HepG2 (cell line): ENCODE measurements around the gene FAM20A. TPM values are rescaled to one million over a fixed set of nuclear protein-coding genes. Genes with fewer than 3 reads are reported as not detected.

Experiments
- ATAC-seq: fragments of 200-7000 bp; cut with Tn5 transposase; 3 replicates; pipeline ENCODE4 v1.9.1; 2020; ENCODE audit warnings: mild to moderate bottlenecking, moderate library complexity
- BruUV-seq: library from RNA; stranded (reverse); fragments of 400-500 nt; replicated peaks from 2 replicates; lab custom pipeline; 2021; lab: Mats Ljungman, UMichigan
- CTCF ChIA-PET: fragments of 300-600 bp; formaldehyde crosslinking; extraction: SDS; loops from one replicate; lab custom pipeline; 2021; ENCODE audit warnings: low total read pairs, inconsistent platforms, low intra/inter-chr PET ratio; lab: Yijun Ruan, JAX
- POLR2A ChIA-PET: fragments of 350-600 bp; sonication (Branson Sonifier 250); formaldehyde crosslinking; loops from one replicate; lab custom pipeline; 2020; ENCODE audit warnings: antibody characterized with exemption, inconsistent platforms; lab: Yijun Ruan, JAX
- DNase-seq: peaks from one replicate; pipeline ENCODE4 v3.0.0-alpha.2; 2015; ENCODE audit warnings: low spot score
- FAIRE-seq: peaks from 3 replicates; lab custom pipeline; 2011; peaks lifted over from hg19 to GRCh38; lab: Jason Lieb, UNC
- H2AFZ ChIP-seq: one replicate; pipeline ENCODE4 v1.6.1; 2011; ENCODE audit warnings: low read length, inconsistent platforms
- H3K27ac ChIP-seq: fragments of 300-600 bp; 3 replicates; pipeline ENCODE4 v1.8.0; 2011; ENCODE audit warnings: mixed run types, mild to moderate bottlenecking, mixed read lengths, low read length, inconsistent platforms; ENCODE audit not compliant: insufficient read depth; ENCODE audit errors: extremely low read length
- H3K27me3 ChIP-seq, 2 experiments: fragments of 200-600 bp in 1 of 2; 2 replicates in 1 of 2; 3 replicates in 1 of 2; pipeline versions ENCODE4 v1.6.0 to v1.8.0; 2011; ENCODE audit warnings: low read length in 2 of 2, mild to moderate bottlenecking in 2 of 2, moderate library complexity in 2 of 2, inconsistent platforms in 1 of 2; ENCODE audit not compliant: insufficient read depth in 2 of 2, control insufficient read depth in 1 of 2
- H3K36me3 ChIP-seq, 2 experiments: fragments of 200-600 bp in 1 of 2; replicated peaks in 1 of 2; 2 replicates in 1 of 2; 3 replicates in 1 of 2; pipeline versions ENCODE4 v1.5.1 to v1.8.0; 2011; ENCODE audit warnings: low read length in 2 of 2, inconsistent platforms in 1 of 2; ENCODE audit not compliant: insufficient read depth in 2 of 2, control insufficient read depth in 1 of 2
- H3K4me1 ChIP-seq: 2 replicates; pipeline ENCODE4 v1.5.1; 2012; ENCODE audit warnings: low read length, inconsistent platforms; ENCODE audit not compliant: insufficient read depth
- H3K4me2 ChIP-seq: 2 replicates; pipeline ENCODE4 v1.6.0; 2011; ENCODE audit warnings: low read depth, low read length, inconsistent platforms
- H3K4me3 ChIP-seq, 3 experiments: fragments of 200-600 bp in 1 of 3; sonication (generic), shearing (Covaris generic) in 1 of 3; replicated peaks in 1 of 3; 2 replicates each; pipeline ENCODE4 v1.5.1; 2011 to 2016; ENCODE audit warnings: low read length in 3 of 3, inconsistent platforms in 2 of 3, low read depth in 2 of 3, mild to moderate bottlenecking in 2 of 3, control low read depth in 1 of 3, mixed read lengths in 1 of 3; ENCODE audit not compliant: insufficient read depth in 1 of 3
- H3K79me2 ChIP-seq: one replicate; pipeline ENCODE4 v1.6.1; 2011; ENCODE audit warnings: low read length, inconsistent platforms; ENCODE audit not compliant: insufficient read depth
- H3K9ac ChIP-seq: 2 replicates; pipeline ENCODE4 v1.6.0; 2011; ENCODE audit warnings: mild to moderate bottlenecking, low read depth, low read length, inconsistent platforms; ENCODE audit not compliant: insufficient read depth
- H3K9me3 ChIP-seq: 2 replicates; pipeline ENCODE4 v1.5.1; 2012; ENCODE audit warnings: mild to moderate bottlenecking, low read length
- H4K20me1 ChIP-seq: 2 replicates; pipeline ENCODE4 v1.6.0; 2011; ENCODE audit warnings: inconsistent platforms, mild to moderate bottlenecking, low read length, moderate library complexity; ENCODE audit not compliant: insufficient read depth
- KDM2A ChIP-seq: sonication (generic); formaldehyde crosslinking; IDR thresholded peaks from 2 replicates; pipeline ENCODE4 v1.4.0; 2020; ENCODE audit warnings: low read depth, missing genetic modification reagents, borderline replicate concordance
- MAF1 ChIP-seq: sonication (generic); formaldehyde crosslinking; IDR thresholded peaks from 2 replicates; pipeline ENCODE4 v1.5.0; 2020; ENCODE audit warnings: missing genetic modification reagents, borderline replicate concordance
- PREB ChIP-seq: sonication (generic); formaldehyde crosslinking; IDR thresholded peaks from 2 replicates; pipeline ENCODE4 v1.4.0; 2020; ENCODE audit warnings: missing genetic modification reagents
- REXO4 ChIP-seq: sonication (generic); formaldehyde crosslinking; IDR thresholded peaks from 2 replicates; pipeline ENCODE4 v1.8.0; 2022; ENCODE audit warnings: missing genetic modification reagents, mild to moderate bottlenecking, borderline replicate concordance
- SKIL ChIP-seq: sonication (generic); formaldehyde crosslinking; IDR thresholded peaks from 2 replicates; pipeline ENCODE4 v1.8.0; 2022; ENCODE audit warnings: missing genetic modification reagents, mild to moderate bottlenecking, moderate library complexity, borderline replicate concordance
- ZKSCAN1 ChIP-seq: fragments of 150-350 bp; IDR thresholded peaks from 2 replicates; pipeline ENCODE4 v1.6.1; 2014; ENCODE audit warnings: low read length
- ZNF552 ChIP-seq: sonication (generic); formaldehyde crosslinking; IDR thresholded peaks from 2 replicates; pipeline ENCODE4 v1.9.0; 2022; ENCODE audit warnings: missing genetic modification reagents, mild to moderate bottlenecking, borderline replicate concordance
- ZNF792 ChIP-seq: IDR thresholded peaks from 2 replicates; pipeline ENCODE4 v1.6.1; 2016
- WGBS: methylation state at CpG from one replicate; pipeline ENCODE4 v1.1.6; 2017; ENCODE audit warnings: low lambda C conversion rate; 5-methylcytosine and 5-hydroxymethylcytosine counted together
- in situ Hi-C: cut with HindIII; loops from 2 replicates; pipeline ENCODE4 v1.10.0; 2017; ENCODE audit warnings: low pct_unique_long_range_greater_than_20kb; ENCODE audit not compliant: extremely low pct_ligation_motif_present
- intact Hi-C: fragments of 100-400 bp; cut with micrococcal nuclease; formaldehyde crosslinking; loops from one replicate; pipeline ENCODE4 v1.10.0; 2022; ENCODE audit not compliant: unreplicated experiment
- polyA plus RNA-seq, 8 experiments: library from polyadenylated mRNA; depleted of rRNA in 3 of 8; stranded (reverse) in 7 of 8; unstranded in 1 of 8; fragments of >200 nt; fragmentation: Illumina TruSeq in 4 of 8; extraction: Trizol in 4 of 8; gene quantifications; 2 replicates each; pipeline versions ENCODE4 v1.2.1 to v1.2.3, GENCODE V29; 2011 to 2016; ENCODE audit warnings: low read depth in 4 of 8, missing spikeins in 1 of 8, mixed read lengths in 1 of 8; ENCODE audit not compliant: insufficient read depth in 1 of 8
- total RNA-seq, 5 experiments: library from RNA; depleted of rRNA; stranded (reverse); fragments of >200 nt; fragmentation: Illumina TruSeq; extraction: Trizol; gene quantifications; 2 replicates each; pipeline ENCODE4 v1.2.3, GENCODE V29; 2016; ENCODE audit warnings: low read depth in 1 of 5
- TF ChIP-seq, protein P1 (sequence below): sonication (generic); formaldehyde crosslinking; IDR thresholded peaks from 2 replicates; pipeline ENCODE4 v1.8.0; 2022; ENCODE audit warnings: missing genetic modification reagents, mild to moderate bottlenecking, borderline replicate concordance
- TF ChIP-seq, protein P2 (sequence below): IDR thresholded peaks from 2 replicates; pipeline ENCODE4 v1.6.1; 2016; ENCODE audit warnings: low read depth

Gene FAM20A
- total and polyA plus RNA-seq, 2 of the 13 experiments (the other 11 are each of a cell fraction or from before 2014, with no cell fraction given) = 9.3 to 20.7 TPM

DNA sequence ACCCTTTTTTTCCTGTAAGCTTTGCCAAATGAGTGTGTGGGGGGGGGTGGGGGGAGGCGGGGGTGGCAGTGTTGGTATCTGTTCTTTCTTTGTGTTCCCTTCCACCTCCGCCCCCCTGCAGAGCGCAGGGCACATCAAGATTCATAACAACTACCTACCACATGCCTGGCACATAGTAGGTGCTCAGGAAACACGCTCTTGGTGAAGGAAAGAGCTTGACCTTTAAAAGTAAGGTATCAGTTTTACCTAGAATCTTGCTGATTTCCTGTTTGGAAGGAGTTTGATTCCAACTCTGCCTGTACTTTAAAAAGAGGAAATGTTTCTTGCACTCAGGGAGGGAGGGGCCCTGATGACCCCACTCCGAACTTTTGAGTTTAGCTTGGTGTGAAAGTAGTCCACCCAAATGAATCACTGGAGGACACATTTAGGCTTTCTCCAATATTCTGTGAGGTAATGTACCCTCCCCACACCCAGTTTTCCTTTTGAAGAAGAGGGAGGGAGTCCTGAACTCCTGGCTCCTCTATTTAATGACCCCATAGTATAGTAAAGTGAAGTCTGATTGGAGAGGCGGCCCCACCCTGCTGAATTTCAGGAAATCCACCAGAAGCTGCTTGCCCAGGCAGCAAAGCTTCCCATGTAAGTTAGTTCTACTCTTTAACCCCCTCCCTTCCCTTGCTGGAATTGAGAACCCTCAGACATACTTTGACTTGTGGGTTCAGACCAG, 560 bp upstream of the FAM20A start (continued):
- no peak for TF ChIP-seq MAF1 (CRISPR knock-in tag)
- TF ChIP-seq, all 625 proteins: peak for 8

- BruUV-seq = no TSS peak
- WGBS = 1% methylated on average over 39 of the region's 88 CpGs
- peak overlapping the region; percentile 60 to 79 (median 61) for H3K4me3 ChIP-seq
- H3K27ac ChIP-seq = peak overlapping the region; percentile 77
- no peak for FAIRE-seq
- H3K27me3 ChIP-seq = peaks cover 3 to 11% of the 10 kb centered on the region in 2 experiments; a peak in 1 of 5 replicates
- peaks cover 57% of the 10 kb centered on the region for H3K4me1 ChIP-seq
- peak; percentile 88 for ATAC-seq
- ChIA-PET POLR2A (interaction anchor here (0.9 to 4.7 kb wide), 13 partner anchors 8 to 649 kb away, joined by 3 to 27 read pairs (median 4); partner anchors contain the start of gene PRKAR1A), CTCF (interaction anchor here (0.7 to 1.5 kb wide), 2 partner anchors 66 to 143 kb away, joined by 3 to 6 read pairs; partner anchors contain the start of gene WIPI1)
- no peaks in the 10 kb centered on the region for H3K36me3 ChIP-seq
- no peaks in the 10 kb centered on the region for H4K20me1 ChIP-seq
- peaks cover 3% of the 10 kb centered on the region for H3K79me2 ChIP-seq
- intact Hi-C loops (loop anchor here (2.0 to 5.0 kb wide), 4 partner anchors 65 to 159 kb away; partner anchors contain the start of gene PRKAR1A), in situ Hi-C loops (no loop called here)
- H3K4me2 ChIP-seq = peak overlapping the region; percentile 79
- peak; percentile 59 for DNase-seq
- no peaks in the 10 kb centered on the region for H3K9me3 ChIP-seq
- H2AFZ ChIP-seq = no peak overlapping the region
- H3K9ac ChIP-seq = peak overlapping the region; percentile 74
- peak; percentile 45; the same call in 1 of the 2 replicates for TF ChIP-seq ZNF792 (CRISPR knock-in tag)
- no peak for TF ChIP-seq SKIL (CRISPR knock-in tag)
- peak; percentile 83; the same call in 1 of the 2 replicates for TF ChIP-seq PREB (CRISPR knock-in tag)
- TF ChIP-seq REXO4 (CRISPR knock-in tag) = no peak
- TF ChIP-seq KDM2A = peak; percentile 87
- peak; percentile 33 for TF ChIP-seq ZNF552 (CRISPR knock-in tag)
- TF ChIP-seq, protein P1, sequence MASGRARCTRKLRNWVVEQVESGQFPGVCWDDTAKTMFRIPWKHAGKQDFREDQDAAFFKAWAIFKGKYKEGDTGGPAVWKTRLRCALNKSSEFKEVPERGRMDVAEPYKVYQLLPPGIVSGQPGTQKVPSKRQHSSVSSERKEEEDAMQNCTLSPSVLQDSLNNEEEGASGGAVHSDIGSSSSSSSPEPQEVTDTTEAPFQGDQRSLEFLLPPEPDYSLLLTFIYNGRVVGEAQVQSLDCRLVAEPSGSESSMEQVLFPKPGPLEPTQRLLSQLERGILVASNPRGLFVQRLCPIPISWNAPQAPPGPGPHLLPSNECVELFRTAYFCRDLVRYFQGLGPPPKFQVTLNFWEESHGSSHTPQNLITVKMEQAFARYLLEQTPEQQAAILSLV (CRISPR knock-in tag) = peak; percentile 58; the same call in 1 of the 2 replicates
- TF ChIP-seq, protein P2, sequence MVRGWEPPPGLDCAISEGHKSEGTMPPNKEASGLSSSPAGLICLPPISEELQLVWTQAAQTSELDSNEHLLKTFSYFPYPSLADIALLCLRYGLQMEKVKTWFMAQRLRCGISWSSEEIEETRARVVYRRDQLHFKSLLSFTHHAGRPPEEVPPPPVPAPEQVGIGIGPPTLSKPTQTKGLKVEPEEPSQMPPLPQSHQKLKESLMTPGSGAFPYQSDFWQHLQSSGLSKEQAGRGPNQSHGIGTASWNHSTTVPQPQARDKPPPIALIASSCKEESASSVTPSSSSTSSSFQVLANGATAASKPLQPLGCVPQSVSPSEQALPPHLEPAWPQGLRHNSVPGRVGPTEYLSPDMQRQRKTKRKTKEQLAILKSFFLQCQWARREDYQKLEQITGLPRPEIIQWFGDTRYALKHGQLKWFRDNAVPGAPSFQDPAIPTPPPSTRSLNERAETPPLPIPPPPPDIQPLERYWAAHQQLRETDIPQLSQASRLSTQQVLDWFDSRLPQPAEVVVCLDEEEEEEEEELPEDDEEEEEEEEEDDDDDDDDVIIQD (CRISPR knock-in tag) = no peak
- no peak for TF ChIP-seq ZKSCAN1
Measured at GRCh38 chr17:68600067-68600930, 868 bp downstream of the FAM20A start.
